Erythroblast (primary cell): ENCODE data around the gene PEG3.

Experiments used
- GATA1 ChIP-seq: IDR thresholded peaks from 2 replicates; pipeline ENCODE4 v1.6.1; 2011; ENCODE audit warnings: low read depth, mild to moderate bottlenecking, control low read depth, low read length, moderate library complexity
- POLR2A ChIP-seq: IDR thresholded peaks from 2 replicates; pipeline ENCODE4 v1.6.1; 2011; ENCODE audit warnings: mild to moderate bottlenecking, low read length

DNA sequence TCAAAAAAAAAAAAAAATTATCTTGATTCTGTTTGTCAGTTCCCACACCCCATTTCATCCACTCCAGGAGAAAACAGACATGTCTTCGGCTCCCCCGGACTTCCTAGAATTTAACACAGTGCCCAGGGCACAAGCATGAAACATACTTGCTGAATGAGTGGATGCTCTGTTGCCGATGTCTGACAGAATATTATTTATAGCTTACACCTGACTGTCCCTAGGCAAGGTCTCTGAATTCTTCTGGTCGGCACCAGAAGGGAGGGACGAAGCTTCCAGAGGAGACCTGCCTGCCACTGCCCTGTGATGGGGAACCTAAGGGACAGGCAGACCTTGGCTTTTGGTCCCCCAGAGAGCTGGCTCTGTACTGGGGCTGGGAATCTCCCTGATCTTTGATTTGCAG, 43.9 kb upstream of the PEG3 start:
- TF ChIP-seq POLR2A (no peak), GATA1 (no peak)
